PC-9 (cell line): ENCODE measurements around the gene PTPN9.

Experiments used
- EZH2 ChIP-seq: fragments of 200-600 bp; sonication (generic); IDR thresholded peaks from 2 replicates; pipeline ENCODE4 v1.8.0; 2017; ENCODE audit warnings: antibody characterized with exemption, low read depth
- TF ChIP-seq, protein P1 (sequence below): fragments of 200-600 bp; sonication (generic); conservative IDR thresholded peaks from 2 replicates; pipeline ENCODE4 v1.6.1; 2017; ENCODE audit warnings: mixed run types, antibody characterized with exemption, mild to moderate bottlenecking, moderate library complexity

GRCh38 chr15:75625542-75626347 lies 46.6 kb upstream of the PTPN9 start, which contains the start of gene SNUPN:
- TF ChIP-seq, protein P1, sequence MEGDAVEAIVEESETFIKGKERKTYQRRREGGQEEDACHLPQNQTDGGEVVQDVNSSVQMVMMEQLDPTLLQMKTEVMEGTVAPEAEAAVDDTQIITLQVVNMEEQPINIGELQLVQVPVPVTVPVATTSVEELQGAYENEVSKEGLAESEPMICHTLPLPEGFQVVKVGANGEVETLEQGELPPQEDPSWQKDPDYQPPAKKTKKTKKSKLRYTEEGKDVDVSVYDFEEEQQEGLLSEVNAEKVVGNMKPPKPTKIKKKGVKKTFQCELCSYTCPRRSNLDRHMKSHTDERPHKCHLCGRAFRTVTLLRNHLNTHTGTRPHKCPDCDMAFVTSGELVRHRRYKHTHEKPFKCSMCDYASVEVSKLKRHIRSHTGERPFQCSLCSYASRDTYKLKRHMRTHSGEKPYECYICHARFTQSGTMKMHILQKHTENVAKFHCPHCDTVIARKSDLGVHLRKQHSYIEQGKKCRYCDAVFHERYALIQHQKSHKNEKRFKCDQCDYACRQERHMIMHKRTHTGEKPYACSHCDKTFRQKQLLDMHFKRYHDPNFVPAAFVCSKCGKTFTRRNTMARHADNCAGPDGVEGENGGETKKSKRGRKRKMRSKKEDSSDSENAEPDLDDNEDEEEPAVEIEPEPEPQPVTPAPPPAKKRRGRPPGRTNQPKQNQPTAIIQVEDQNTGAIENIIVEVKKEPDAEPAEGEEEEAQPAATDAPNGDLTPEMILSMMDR, result no peak
- no peak for TF ChIP-seq EZH2
